KG1 (cell line): ENCODE measurements around the gene FXYD7.

Source experiments
- DNase-seq: peaks from one replicate; lab custom pipeline; 2025; lab: John Stamatoyannopoulos, UW

Gene FXYD7

GRCh38 chr19:35199481-35199880 is 56.4 kb downstream of the FXYD7 start:
- DNase-seq: no peak

- no peak for DNase-seq
Observed at GRCh38 chr19:35202722-35203688, 60.0 kb downstream of the FXYD7 start.
